PC-3 (cell line): ENCODE results near the gene KDM5A. TPM values are rescaled to one million over a fixed set of nuclear protein-coding genes. Genes with fewer than 3 reads are reported as not detected.

Experiments used
- ATAC-seq: fragments of 200-7000 bp; cut with Tn5 transposase; 2 replicates; pipeline ENCODE4 v1.9.1; 2020; ENCODE audit warnings: mild to moderate bottlenecking, moderate library complexity
- BruUV-seq: library from RNA; stranded (reverse); fragments of 400-500 nt; replicated peaks from 2 replicates; lab custom pipeline; 2021; lab: Mats Ljungman, UMichigan
- CTCF ChIA-PET: fragments of 300-600 bp; sonication (Branson Sonifier 250); formaldehyde crosslinking; loops from one replicate; lab custom pipeline; 2022; ENCODE audit warnings: antibody characterized with exemption; lab: Charles Lee
- POLR2A ChIA-PET: fragments of 300-600 bp; sonication (Branson Sonifier 250); formaldehyde crosslinking; loops from one replicate; lab custom pipeline; 2022; ENCODE audit warnings: antibody characterized with exemption; ENCODE audit not compliant: unreplicated experiment; lab: Charles Lee
- DNase-seq: peaks from one replicate; pipeline ENCODE4 v3.0.0-alpha.2; 2015
- H2AFZ ChIP-seq: fragments of 300-600 bp; sonication (generic); 2 replicates; pipeline ENCODE4 v1.6.0; 2016; ENCODE audit warnings: antibody characterized with exemption, low read length
- H3F3A ChIP-seq: fragments of 300-600 bp; sonication (generic); one replicate; pipeline ENCODE4 v1.6.0; 2017; ENCODE audit warnings: antibody characterized with exemption, low read length, control low read depth, mild to moderate bottlenecking; ENCODE audit not compliant: unreplicated experiment
- H3K27ac ChIP-seq: fragments of 300-600 bp; sonication (generic); 2 replicates; pipeline ENCODE4 v1.5.1; 2016; ENCODE audit warnings: mild to moderate bottlenecking, low read length
- H3K27me3 ChIP-seq: fragments of 300-600 bp; sonication (generic); 2 replicates; pipeline ENCODE4 v1.6.1; 2016; ENCODE audit warnings: low read length, mixed read lengths
- H3K36me3 ChIP-seq: fragments of 300-600 bp; sonication (generic); 2 replicates; pipeline ENCODE4 v1.6.1; 2016; ENCODE audit warnings: low read depth, mixed run types, low read length, mixed read lengths
- H3K4me1 ChIP-seq: fragments of 300-600 bp; sonication (generic); 2 replicates; pipeline ENCODE4 v1.5.1; 2016; ENCODE audit warnings: low read length; ENCODE audit not compliant: insufficient read depth
- H3K4me2 ChIP-seq: fragments of 300-600 bp; sonication (generic); 2 replicates; pipeline ENCODE4 v1.6.0; 2016; ENCODE audit warnings: low read length
- H3K4me3 ChIP-seq: fragments of 300-600 bp; sonication (generic); 2 replicates; pipeline ENCODE4 v1.5.1; 2016; ENCODE audit warnings: mild to moderate bottlenecking, low read length, mixed read lengths
- H3K79me2 ChIP-seq: fragments of 300-600 bp; sonication (generic); 2 replicates; pipeline ENCODE4 v1.6.1; 2017; ENCODE audit warnings: low read length, mixed read lengths
- H3K9ac ChIP-seq: fragments of 300-600 bp; sonication (generic); 2 replicates; pipeline ENCODE4 v1.6.0; 2016; ENCODE audit warnings: mild to moderate bottlenecking, low read length
- H3K9me2 ChIP-seq: fragments of 300-600 bp; sonication (generic); replicated peaks from 2 replicates; pipeline ENCODE4 v1.6.1; 2016; ENCODE audit warnings: mixed run types, low read length, mixed read lengths
- H3K9me3 ChIP-seq: fragments of 300-600 bp; sonication (generic); 2 replicates; pipeline ENCODE4 v1.6.1; 2016; ENCODE audit warnings: low read length, mixed read lengths
- H4K20me1 ChIP-seq: fragments of 300-600 bp; sonication (generic); 2 replicates; pipeline ENCODE4 v1.6.1; 2016; ENCODE audit warnings: low read length, mixed read lengths
- CTCF ChIP-seq: fragments of 300-600 bp; sonication (generic); conservative IDR thresholded peaks from 2 replicates; pipeline ENCODE4 v1.5.1; 2017; ENCODE audit warnings: antibody characterized with exemption, low read depth, mild to moderate bottlenecking, low read length
- EZH2 ChIP-seq: fragments of 300-600 bp; sonication (generic); IDR thresholded peaks from one replicate; pipeline ENCODE4 v1.6.1; 2017; ENCODE audit warnings: antibody characterized with exemption, mild to moderate bottlenecking, low read length; ENCODE audit not compliant: unreplicated experiment
- EZH2phosphoT487 ChIP-seq: fragments of 300-600 bp; sonication (generic); IDR thresholded peaks from 2 replicates; pipeline ENCODE4 v1.6.1; 2018; ENCODE audit warnings: mild to moderate bottlenecking, antibody characterized with exemption, low read length, borderline replicate concordance
- intact Hi-C: fragments of 100-400 bp; cut with micrococcal nuclease; formaldehyde crosslinking; loops from 2 replicates; pipeline ENCODE4 v1.9.0; 2023
- total RNA-seq: library from RNA; depleted of rRNA; stranded (reverse); fragments of >200 nt; gene quantifications from 2 replicates; pipeline ENCODE4 v1.2.3, GENCODE V29; 2014

Gene KDM5A
- total RNA-seq, 1 experiment from 2014 or later, result 27.8 TPM

GRCh38 chr12:240566-240965 is 148.6 kb downstream of the KDM5A start:
- no peaks in the 10 kb centered on the region for H4K20me1 ChIP-seq
- peaks cover 12% of the 10 kb centered on the region; the same call in 1 of the 2 replicates for H3K27me3 ChIP-seq
- POLR2A ChIA-PET, result no interaction called here
- H3K36me3 ChIP-seq, result no peaks in the 10 kb centered on the region
- no peak for ATAC-seq
- no TSS peak for BruUV-seq
- no peaks in the 10 kb centered on the region for H3K4me1 ChIP-seq
- DNase-seq, result no peak
- no peaks in the 10 kb centered on the region for H3K9me2 ChIP-seq
- H3K9me3 ChIP-seq, result no peaks in the 10 kb centered on the region
- no peaks in the 10 kb centered on the region for H3K79me2 ChIP-seq
- H3K4me2 ChIP-seq, result no peak overlapping the region
- no peak overlapping the region for H3K4me3 ChIP-seq
- H3K27ac ChIP-seq, result no peak overlapping the region
- no peaks in the 10 kb centered on the region for H3F3A ChIP-seq
- TF ChIP-seq CTCF, result no peak
- TF ChIP-seq EZH2phosphoT487, result no peak
- TF ChIP-seq EZH2, result no peak
- no peak overlapping the region for H2AFZ ChIP-seq
- CTCF ChIA-PET, result no interaction called here
- intact Hi-C loops, result no loop called here
- no peak overlapping the region for H3K9ac ChIP-seq

- no peaks in the 10 kb centered on the region for H4K20me1 ChIP-seq
- intact Hi-C loops, result no loop called here
- POLR2A ChIA-PET, result no interaction called here
- H3K27me3 ChIP-seq, result peaks cover 12% of the 10 kb centered on the region; the same call in 1 of the 2 replicates
- ATAC-seq (no peak), DNase-seq (no peak)
- H3K79me2 ChIP-seq, result no peaks in the 10 kb centered on the region
- H3K27ac ChIP-seq, result no peak overlapping the region
- H2AFZ ChIP-seq, result no peak overlapping the region
- TF ChIP-seq CTCF, result no peak
- no peak for TF ChIP-seq EZH2phosphoT487
- TF ChIP-seq EZH2, result no peak
- H3K9me2 ChIP-seq, result no peaks in the 10 kb centered on the region
- CTCF ChIA-PET, result no interaction called here
- H3K4me3 ChIP-seq, result no peak overlapping the region
- no peaks in the 10 kb centered on the region for H3K36me3 ChIP-seq
- no peaks in the 10 kb centered on the region for H3K9me3 ChIP-seq
- H3K4me1 ChIP-seq, result no peaks in the 10 kb centered on the region
- H3K9ac ChIP-seq, result no peak overlapping the region
- no TSS peak for BruUV-seq
- no peaks in the 10 kb centered on the region for H3F3A ChIP-seq
- no peak overlapping the region for H3K4me2 ChIP-seq
These were observed 150.3 kb downstream of the KDM5A start for GRCh38 chr12:238736-239398.

- ChIA-PET CTCF (no interaction called here), POLR2A (no interaction called here)
- Histone ChIP-seq H4K20me1 (no peaks in the 10 kb centered on the region), H2AFZ (no peak overlapping the region), H3K4me2 (no peak overlapping the region), H3K27me3 (peaks cover 12% of the 10 kb centered on the region; the same call in 1 of the 2 replicates), H3K27ac (no peak overlapping the region), H3K4me3 (no peak overlapping the region), H3K9me3 (no peaks in the 10 kb centered on the region), H3K79me2 (no peaks in the 10 kb centered on the region), H3K4me1 (no peaks in the 10 kb centered on the region), H3K9me2 (no peaks in the 10 kb centered on the region), H3K36me3 (no peaks in the 10 kb centered on the region), H3K9ac (no peak overlapping the region), H3F3A (no peaks in the 10 kb centered on the region)
- no peak for TF ChIP-seq EZH2
- no peak for TF ChIP-seq EZH2phosphoT487
- TF ChIP-seq CTCF, result no peak
- ATAC-seq (no peak), DNase-seq (no peak)
- BruUV-seq, result no TSS peak
- intact Hi-C loops, result no loop called here
These were observed 151.0 kb downstream of the KDM5A start for GRCh38 chr12:238116-238515.
